Measurements from ENCODE around the gene AVL9. TPM values are rescaled to one million over a fixed set of nuclear protein-coding genes. Genes with fewer than 3 reads are reported as not detected.

The AVL9 gene
- total RNA-seq = 42.2 and 44.1 TPM in 2 replicates

DNA sequence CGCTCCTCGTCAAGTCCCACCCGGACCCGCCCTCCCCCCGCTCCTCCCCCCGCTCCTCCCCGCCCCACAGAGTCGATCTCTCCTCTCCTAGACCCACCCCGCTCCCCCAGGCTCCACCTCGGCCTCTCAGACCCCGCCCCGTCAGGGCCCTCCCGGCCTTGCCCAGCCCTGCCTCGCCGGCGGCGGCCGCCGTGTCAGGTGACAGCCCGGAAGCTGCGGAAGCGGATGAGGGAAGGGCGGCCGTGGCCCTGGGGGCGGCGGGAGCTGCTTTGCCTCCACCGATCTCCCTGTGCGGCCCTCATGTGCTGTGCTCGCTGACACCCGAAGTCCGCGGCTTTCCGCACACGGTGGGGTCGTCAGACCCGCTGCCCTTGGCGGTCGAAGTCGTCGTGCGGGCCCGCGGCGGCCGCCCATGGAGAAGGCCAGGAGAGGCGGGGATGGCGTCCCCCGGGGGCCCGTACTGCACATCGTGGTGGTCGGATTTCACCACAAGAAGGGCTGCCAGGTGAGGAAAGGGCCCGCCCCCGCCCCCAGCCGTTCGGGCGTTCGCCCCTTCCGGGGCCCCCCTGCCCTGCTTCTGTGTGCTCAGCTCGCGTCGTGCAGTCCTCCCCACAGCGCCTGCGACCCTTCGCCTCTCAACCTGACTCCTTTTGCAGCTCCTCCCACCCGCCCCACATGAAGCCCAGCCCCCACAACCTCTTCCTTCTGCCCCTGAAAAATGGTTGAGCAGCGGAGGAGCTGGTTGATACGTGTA, at the start of gene AVL9:
Gene AVL9, plus strand, starts transcription at position 192 of the 754 bp plus-strand sequence. Its CDS starts 221 bp downstream, at position 413.

DNA sequence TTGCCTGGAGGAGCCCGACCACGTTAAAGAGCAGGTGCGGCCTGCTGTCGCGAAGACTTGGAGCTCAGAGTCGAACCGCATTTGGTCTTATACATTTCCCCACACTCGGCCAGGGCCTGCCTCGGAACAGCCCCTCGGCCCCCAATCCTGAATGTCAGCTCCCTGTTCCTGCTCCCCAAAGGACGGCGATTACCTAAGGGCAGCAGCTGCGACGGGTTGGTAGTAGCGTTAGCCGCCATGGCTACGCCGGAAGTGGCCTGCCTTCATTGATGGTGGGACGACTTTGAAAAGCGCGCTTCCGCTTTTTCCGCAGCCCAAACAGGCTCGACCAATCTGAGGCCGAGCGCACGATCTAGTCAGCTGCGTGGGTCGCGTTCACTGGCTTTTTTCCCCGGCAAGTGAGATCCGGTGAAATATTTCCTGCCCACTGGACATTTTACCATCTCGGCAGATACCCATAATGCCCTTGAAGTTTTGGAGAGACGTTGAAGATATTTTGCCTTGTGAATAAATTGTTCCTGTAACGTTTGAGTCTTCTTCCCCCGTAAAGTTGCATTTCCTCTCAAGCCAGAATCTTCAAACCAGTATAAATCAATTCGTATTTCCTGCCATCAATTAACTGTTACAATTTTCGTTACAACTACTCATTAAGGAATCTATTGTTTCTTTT, 5.0 kb upstream of the AVL9 start, which contains the start of gene LSM5:
Gene LSM5, minus strand, starts transcription at position 254 of the 670 bp plus-strand sequence. Its CDS starts 15 bp downstream, at position 239.

Other genes starting within 250 kb of the AVL9 start
- 9.4 and 15.2 TPM in 2 replicates for gene LSM5, start 5.1 kb upstream of the AVL9 start, total RNA-seq

All from hair follicle dermal papilla cell (primary cell).